ENCODE measurements around the gene THTPA.
"Not testable (repeated sequence)": the region's sequence is repeated elsewhere in the genome, so short reads cannot be mapped to it uniquely, and the experiment has no call there.

Gene THTPA

DNA sequence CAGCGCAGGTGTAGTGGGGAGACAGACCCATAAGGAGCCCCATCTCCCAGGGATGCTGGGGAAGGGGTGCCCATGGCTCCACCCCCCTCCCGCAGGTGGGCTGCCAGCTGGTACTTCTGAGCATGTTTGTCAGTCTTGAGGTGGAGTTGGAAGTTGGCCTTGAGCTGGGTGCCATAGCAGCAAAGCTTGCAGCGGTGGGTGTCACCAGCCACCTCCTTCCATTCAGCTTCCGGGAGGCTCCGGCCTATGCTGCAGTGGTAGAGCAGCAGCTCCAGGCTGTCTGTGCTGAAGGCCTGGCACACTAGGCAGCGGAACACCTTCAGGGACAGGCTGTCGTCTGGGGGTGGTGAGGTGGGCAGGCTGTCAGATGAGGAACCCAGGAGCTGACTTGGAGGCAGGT is 23.4 kb upstream of the THTPA start:
- DNase-seq (ENCODE audit: low read depth in 2 of 3, low spot score in 1 of 3): no peak

DNA sequence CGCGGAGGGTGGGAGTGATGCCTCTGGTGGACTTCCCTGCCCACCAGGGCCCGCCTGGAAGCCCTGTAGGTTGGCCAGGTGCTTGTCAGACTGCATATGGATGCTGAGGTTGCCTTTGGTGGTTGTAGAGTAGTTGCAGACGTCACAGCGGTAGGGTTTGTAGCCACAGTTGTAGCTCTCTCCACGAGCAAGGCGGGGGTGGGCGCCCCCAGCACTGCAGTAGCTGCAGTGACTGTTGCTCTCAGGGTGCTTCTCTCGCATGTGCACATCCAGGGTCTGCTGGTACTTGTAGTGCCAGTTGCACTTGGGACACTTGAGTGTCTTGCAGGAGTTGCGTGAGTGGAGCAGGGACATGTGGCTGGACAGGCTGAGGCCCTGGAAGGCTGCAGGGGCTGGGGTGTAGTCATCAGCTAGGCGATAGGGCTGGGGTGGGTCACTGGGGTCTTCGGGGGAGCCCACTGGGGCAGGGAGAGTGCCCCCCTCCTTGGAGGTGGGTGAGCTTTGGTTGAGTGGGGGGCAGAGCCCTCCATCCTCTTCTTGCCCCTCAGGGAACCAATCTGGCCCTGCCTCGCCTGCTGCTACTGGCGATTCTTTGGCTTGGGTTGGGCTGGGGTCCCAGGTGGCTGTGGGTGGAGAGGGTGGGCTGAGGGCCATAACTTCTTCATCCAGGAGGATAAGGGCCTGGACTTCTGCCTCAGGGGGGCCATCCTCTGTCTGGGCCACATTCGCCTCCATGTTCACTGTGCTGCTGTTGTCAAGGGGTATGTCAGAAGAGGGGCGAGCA is 22.2 kb upstream of the THTPA start:
- no peak for DNase-seq (ENCODE audit: low read depth in 2 of 3, low spot score in 1 of 3)

GRCh38 chr14:23535943-23536342 is 20.1 kb upstream of the THTPA start:
- DNase-seq (ENCODE audit: low read depth in 2 of 3, low spot score in 1 of 3): no peak

- DNase-seq (ENCODE audit: low read depth in 2 of 3, low spot score in 1 of 3): no peak
Measured at GRCh38 chr14:23536494-23536893, 19.6 kb upstream of the THTPA start.

- not testable (repeated sequence) for DNase-seq (ENCODE audit: low read depth in 2 of 3, low spot score in 1 of 3)
Measured at GRCh38 chr14:23536906-23537305, 19.2 kb upstream of the THTPA start.

- no peak for DNase-seq (ENCODE audit: low read depth in 2 of 3, low spot score in 1 of 3)
Measured at GRCh38 chr14:23537351-23538049, 18.6 kb upstream of the THTPA start.

DNA sequence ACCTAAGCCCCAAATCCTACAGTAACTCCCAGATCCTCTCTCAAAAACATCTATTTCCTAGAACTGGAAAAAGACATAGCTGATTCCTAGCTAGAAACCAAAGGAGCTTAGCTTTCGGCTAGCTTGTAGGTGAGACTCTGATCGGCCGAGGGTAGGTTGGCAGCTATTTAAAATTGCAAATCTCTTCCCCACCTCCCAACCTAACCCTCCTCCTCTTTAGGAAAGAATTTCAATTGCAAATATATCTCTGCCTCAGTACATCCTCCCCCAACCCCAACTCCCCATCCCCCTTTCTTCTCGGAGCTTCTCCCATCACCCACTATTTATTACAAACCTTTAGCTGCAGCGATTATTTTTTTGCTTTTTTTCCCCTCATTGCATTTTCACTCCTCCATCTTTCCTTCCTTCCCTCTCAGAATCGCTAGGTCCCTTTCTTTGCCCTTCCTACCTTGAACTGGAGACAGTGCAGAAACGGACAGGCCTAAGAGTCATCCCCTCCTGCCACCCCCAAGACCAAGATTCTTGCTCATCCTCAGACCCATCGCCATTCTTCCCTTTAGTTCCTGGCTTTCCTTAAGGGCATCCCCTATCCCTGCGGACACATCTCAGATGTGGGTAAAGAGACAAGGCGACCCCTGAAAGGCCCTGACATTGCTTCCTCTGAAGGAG is 17.9 kb upstream of the THTPA start:
- DNase-seq (ENCODE audit: low read depth in 2 of 3, low spot score in 1 of 3): no peak

DNA sequence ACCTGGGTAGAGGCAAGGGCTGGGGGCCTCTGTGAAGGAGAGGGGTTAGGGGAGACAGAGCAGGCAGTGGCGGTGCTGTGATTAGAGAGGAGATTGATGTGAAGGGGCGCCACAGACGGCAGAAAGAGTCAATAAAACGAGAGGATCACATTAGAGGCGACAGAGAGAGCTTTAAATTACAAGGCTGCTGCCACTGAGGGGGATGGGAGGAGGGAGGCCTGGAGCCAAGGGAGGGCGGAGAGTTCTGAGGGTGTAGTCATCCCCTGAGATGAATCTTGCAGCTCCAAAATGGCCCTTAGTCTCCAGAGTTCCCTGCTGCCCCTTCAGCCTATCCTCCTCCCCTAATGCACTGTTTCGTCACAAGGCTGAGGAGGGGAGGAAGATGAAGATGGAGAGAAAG is 17.3 kb upstream of the THTPA start:
- no peak for DNase-seq (ENCODE audit: low read depth in 2 of 3, low spot score in 1 of 3)

GRCh38 chr14:23539248-23540140 is 16.6 kb upstream of the THTPA start:
- no peak for DNase-seq (ENCODE audit: low read depth in 2 of 3, low spot score in 1 of 3)

GRCh38 chr14:23540141-23540469 is 16.0 kb upstream of the THTPA start:
- DNase-seq (ENCODE audit: low read depth in 2 of 3, low spot score in 1 of 3): no peak

GRCh38 chr14:23542261-23542660 is 13.8 kb upstream of the THTPA start:
- DNase-seq (ENCODE audit: low read depth in 2 of 3, low spot score in 1 of 3): no peak

GRCh38 chr14:23543403-23543802 is 12.7 kb upstream of the THTPA start:
- DNase-seq (ENCODE audit: low read depth in 2 of 3, low spot score in 1 of 3): no peak

DNA sequence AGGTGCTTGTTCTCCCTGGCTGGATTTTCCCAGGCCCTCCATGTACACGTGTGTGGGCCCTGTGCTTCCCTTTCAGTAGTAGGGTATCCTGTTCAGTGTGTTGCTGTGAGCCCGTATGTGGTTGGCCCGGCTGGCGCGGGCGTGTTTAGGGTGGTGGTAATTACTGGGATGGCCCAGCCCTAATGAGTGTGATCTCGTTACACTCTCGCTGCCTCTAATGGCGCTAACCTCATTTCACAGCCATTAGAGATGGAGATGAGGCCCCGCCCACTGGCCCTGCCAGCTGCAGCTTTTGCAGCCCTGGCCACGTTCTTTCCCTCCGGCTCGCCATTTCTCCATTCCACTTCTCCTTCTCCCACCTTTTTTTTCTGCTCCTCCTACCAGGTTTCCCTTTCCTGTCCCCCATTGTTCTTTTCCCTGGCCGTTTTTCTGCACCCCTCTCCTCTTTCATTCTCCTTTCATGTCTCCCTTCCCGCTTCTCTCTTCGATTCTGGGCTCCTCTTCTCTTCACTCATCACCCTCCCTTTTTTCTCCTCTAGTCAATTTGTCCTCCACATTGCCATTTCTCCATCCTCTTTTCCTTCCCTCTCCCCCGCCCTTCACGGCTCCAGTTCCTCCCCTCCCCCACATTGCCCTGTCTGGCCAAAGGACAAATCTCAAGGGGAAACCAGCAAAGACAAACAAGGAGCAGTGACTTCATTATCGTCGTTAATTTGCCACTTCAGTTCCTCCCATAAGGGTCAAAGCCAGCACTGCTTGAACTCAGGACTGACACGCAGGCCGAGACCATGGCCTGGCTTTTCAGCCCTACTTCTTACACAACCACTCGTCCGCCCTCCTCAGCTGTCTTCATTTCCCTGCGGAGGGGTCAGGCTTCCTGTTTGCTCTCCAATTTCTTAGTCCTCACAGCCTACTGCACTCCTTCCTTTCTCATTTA is 11.3 kb upstream of the THTPA start:
- no peak for DNase-seq (ENCODE audit: low read depth in 2 of 3, low spot score in 1 of 3)

GRCh38 chr14:23545740-23546365 is 10.2 kb upstream of the THTPA start:
- no peak for DNase-seq (ENCODE audit: low read depth in 2 of 3, low spot score in 1 of 3)

DNA sequence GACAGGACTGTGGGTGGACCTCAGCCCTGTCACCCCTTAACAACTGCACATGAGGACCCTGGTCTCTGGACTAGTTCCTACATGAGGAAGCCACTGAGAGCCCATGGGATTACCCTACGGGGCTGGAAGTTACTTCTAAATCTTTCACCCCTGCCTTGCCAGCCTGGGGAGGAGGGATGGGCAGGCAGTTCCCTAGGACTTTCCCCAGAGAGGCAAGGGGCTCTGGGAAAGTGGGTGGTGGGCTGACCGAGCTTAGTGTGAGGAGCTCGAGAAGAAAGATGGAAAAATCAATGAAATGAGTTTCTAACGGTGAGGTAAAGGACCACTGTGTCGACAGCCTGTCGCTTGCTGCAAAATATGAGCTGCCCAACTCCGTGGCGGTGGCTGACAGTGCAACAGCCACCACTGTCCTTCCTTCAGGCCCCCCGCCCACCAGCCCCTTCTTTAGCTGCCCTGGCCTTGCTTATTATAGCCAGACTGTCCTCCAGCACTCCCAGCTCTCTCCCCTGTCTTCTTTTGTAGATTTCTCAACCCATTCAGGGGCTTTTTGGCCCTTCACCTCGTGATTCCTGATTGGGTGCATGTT is 9.5 kb upstream of the THTPA start:
- no peak for DNase-seq (ENCODE audit: low read depth in 2 of 3, low spot score in 1 of 3)

DNA sequence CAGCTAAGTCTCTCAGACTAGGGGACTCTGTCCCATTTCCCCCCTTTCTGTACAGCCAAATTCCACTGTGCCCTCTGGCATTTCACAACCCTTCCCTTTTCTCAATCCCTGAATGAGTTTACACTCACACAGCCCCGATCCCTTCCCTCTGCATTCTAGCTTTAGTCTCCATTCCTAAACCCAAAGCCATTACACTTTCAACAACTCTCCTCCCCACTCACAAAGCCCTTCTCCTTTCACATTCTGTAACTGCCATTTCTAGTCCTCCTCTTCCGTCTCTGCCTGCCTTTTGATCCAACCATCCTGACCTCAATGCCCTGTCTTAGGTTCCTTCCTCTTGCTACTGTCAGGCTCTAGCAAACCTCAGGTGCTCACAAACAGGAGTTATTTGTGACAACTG is 8.1 kb upstream of the THTPA start:
- no peak for DNase-seq (ENCODE audit: low read depth in 2 of 3, low spot score in 1 of 3)

- DNase-seq (ENCODE audit: low read depth in 2 of 3, low spot score in 1 of 3): no peak
Measured at GRCh38 chr14:23548351-23549318, 7.4 kb upstream of the THTPA start.

DNA sequence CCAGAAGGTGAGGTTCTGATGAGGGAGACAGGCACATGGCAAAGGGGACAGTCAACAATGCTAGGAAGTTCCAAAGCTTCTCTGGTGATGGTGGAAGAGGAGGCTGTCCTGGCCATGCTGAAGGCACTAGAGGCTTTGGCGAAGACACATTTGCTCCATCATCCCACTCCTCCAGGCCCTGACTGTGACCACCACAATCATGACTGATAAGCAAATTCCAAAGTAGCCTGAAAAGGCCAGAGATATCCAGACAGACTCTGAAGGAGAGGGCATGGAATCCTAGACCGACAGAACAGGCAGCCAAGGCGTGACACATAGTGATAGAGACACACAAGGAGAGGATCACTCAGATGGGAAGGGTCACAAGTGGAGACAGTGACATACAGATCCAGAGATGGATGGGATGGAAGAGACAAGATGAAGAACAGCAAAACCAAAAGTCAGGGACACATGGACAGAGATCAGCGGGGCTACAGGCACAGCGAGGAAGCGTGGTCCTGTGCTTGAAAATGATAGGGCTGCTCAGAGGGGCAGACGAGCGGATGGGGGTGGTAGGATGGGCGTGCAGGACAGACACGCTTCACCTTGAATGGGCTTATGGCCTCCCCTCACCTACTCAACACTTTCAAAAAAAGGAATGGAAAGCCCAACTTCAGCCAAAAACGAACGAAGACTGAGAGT is 5.8 kb upstream of the THTPA start:
- no peak for DNase-seq (ENCODE audit: low read depth in 2 of 3, low spot score in 1 of 3)
